Lower leg skin (tissue), 3 donors: ENCODE measurements around the gene KRTAP1-3.

Source experiments
- POLR2A ChIP-seq, 2 donors: fragments of 450-650 bp; IDR thresholded peaks; one replicate each; pipeline ENCODE4 v1.6.1; 2016 to 2017; ENCODE audit warnings: antibody characterized with exemption in 2 of 2, mild to moderate bottlenecking in 1 of 2, moderate library complexity in 1 of 2
- TF ChIP-seq, protein P1 (sequence below), 3 donors: fragments of 450-650 bp; IDR thresholded peaks; one replicate each; pipeline ENCODE4 v1.5.1; 2016; ENCODE audit warnings: antibody characterized with exemption in 3 of 3, mild to moderate bottlenecking in 3 of 3, moderate library complexity in 2 of 3

DNA sequence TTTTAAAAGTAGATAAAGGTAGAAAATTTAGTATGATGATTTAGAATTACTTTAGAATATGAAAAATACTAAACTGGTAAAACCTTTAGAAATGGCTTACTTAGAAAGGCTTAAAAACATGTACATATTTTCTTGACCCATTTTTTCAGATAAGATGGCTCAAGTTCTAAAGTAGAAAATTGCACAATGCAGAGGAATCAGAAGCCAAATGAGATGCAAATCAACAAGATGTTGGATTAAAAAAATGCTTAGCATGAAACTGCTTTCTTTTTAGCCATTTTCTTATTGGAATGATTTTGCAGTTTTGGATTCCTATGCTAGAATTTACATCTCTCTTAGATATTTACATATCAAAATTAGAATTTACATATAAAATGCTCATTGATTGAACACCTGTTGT lies 24.2 kb downstream of the KRTAP1-3 start:
- TF ChIP-seq, protein P1, sequence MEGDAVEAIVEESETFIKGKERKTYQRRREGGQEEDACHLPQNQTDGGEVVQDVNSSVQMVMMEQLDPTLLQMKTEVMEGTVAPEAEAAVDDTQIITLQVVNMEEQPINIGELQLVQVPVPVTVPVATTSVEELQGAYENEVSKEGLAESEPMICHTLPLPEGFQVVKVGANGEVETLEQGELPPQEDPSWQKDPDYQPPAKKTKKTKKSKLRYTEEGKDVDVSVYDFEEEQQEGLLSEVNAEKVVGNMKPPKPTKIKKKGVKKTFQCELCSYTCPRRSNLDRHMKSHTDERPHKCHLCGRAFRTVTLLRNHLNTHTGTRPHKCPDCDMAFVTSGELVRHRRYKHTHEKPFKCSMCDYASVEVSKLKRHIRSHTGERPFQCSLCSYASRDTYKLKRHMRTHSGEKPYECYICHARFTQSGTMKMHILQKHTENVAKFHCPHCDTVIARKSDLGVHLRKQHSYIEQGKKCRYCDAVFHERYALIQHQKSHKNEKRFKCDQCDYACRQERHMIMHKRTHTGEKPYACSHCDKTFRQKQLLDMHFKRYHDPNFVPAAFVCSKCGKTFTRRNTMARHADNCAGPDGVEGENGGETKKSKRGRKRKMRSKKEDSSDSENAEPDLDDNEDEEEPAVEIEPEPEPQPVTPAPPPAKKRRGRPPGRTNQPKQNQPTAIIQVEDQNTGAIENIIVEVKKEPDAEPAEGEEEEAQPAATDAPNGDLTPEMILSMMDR (IDR thresholded peaks at IDR 0.05): no peak
- TF ChIP-seq POLR2A (IDR thresholded peaks at IDR 0.05): no peak
